ENCODE measurements around the gene AFF3.

Gene AFF3

GRCh38 chr2:99833586-99834201, 308.7 kb downstream of the AFF3 start:
- no peak for TF ChIP-seq CTCF (IDR thresholded peaks at IDR 0.05; ENCODE audit: insufficient read depth, low read depth, low read length, missing control alignments)
- DNase-seq (ENCODE audit: low read depth) = no peak

GRCh38 chr2:99832926-99833325, 309.5 kb downstream of the AFF3 start:
- H3K4me3 ChIP-seq (ENCODE audit: low read depth, low read length) = no peak overlapping the region
- DNase-seq (ENCODE audit: low read depth) = no peak
- no peak for TF ChIP-seq CTCF (IDR thresholded peaks at IDR 0.05; ENCODE audit: insufficient read depth, low read depth, low read length, missing control alignments)

More at GRCh38 chr2:99833586-99834201, 308.7 kb downstream of the AFF3 start:
- H3K4me3 ChIP-seq (ENCODE audit: low read depth, low read length) = no peak overlapping the region

GRCh38 chr2:99831772-99832171, 310.6 kb downstream of the AFF3 start:
- H3K4me3 ChIP-seq (ENCODE audit: low read depth, low read length) = no peak overlapping the region
- TF ChIP-seq CTCF (IDR thresholded peaks at IDR 0.05; ENCODE audit: insufficient read depth, low read depth, low read length, missing control alignments) = no peak
- no peak for DNase-seq (ENCODE audit: low read depth)

- no peak for TF ChIP-seq CTCF (IDR thresholded peaks at IDR 0.05; ENCODE audit: insufficient read depth, low read depth, low read length, missing control alignments)
Measured at GRCh38 chr2:99827296-99827999, 314.9 kb downstream of the AFF3 start.

GRCh38 chr2:99825630-99826029, 316.8 kb downstream of the AFF3 start:
- DNase-seq (ENCODE audit: low read depth) = no peak
- no peak for TF ChIP-seq CTCF (IDR thresholded peaks at IDR 0.05; ENCODE audit: insufficient read depth, low read depth, low read length, missing control alignments)
- H3K4me3 ChIP-seq (ENCODE audit: low read depth, low read length) = no peak overlapping the region

More at GRCh38 chr2:99827296-99827999, 314.9 kb downstream of the AFF3 start:
- peak; percentile 8 for DNase-seq (ENCODE audit: low read depth)
- H3K4me3 ChIP-seq (ENCODE audit: low read depth, low read length) = no peak overlapping the region

- no peak for DNase-seq (ENCODE audit: low read depth)
- no peak for TF ChIP-seq CTCF (IDR thresholded peaks at IDR 0.05; ENCODE audit: insufficient read depth, low read depth, low read length, missing control alignments)
- H3K4me3 ChIP-seq (ENCODE audit: low read depth, low read length) = no peak overlapping the region
Measured at GRCh38 chr2:99824758-99825157, 317.6 kb downstream of the AFF3 start.

Measured in GM12865 (cell line).